HG03196 (cell line): ENCODE measurements around the gene LIMS3.
"Not testable (repeated sequence)": the region's sequence is repeated elsewhere in the genome, so short reads cannot be mapped to it uniquely, and the experiment has no call there.

ENCODE experiments used
- ATAC-seq: cut with Tn5 transposase; IDR thresholded peaks from one replicate; pipeline ENCODE4 v1.9.1; 2021; ENCODE audit not compliant: unreplicated experiment

Gene LIMS3

DNA sequence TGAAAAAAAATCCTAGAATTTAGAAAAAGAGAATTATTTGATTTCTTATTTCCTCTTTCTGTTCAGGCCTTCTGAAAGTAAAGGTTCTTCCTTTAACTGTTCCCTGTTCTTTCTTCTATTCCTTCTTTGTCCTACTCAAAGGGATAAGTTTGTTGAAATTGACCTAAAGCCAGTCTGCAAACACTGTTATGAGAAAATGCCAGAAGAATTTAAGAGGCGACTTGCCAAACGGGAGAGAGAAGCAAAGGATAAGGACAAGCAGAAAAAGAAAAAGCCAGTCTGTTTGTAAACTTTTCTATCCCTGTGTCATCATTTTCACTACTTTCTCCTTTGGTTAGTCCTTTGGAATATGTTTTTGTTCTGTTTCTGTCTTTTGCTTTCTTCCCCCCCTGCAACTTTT lies 26.0 kb downstream of the LIMS3 start:
- ATAC-seq = not testable (repeated sequence)

DNA sequence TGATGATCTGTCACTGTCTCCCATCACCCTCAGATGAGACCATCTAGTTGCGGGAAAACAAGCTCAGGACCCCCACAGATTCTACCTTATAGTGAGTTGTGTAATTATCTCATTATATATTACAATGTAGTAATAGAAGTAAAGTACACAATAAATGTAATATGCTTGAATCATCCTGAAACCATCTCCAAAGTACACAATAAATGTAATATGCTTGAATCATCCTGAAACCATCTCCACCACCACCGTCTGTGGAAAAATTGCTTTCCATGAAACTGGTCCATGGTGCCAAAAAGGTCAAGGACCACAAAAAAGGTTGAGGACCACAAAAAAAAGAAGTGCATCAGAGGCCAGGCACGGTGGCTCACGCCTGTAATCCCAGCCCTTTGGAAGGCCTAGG lies 29.3 kb downstream of the LIMS3 start:
- not testable (repeated sequence) for ATAC-seq

- not testable (repeated sequence) for ATAC-seq
Observed at GRCh38 chr2:109929222-109929621, 30.7 kb downstream of the LIMS3 start.

GRCh38 chr2:109936534-109936933 lies 38.0 kb downstream of the LIMS3 start:
- not testable (repeated sequence) for ATAC-seq

DNA sequence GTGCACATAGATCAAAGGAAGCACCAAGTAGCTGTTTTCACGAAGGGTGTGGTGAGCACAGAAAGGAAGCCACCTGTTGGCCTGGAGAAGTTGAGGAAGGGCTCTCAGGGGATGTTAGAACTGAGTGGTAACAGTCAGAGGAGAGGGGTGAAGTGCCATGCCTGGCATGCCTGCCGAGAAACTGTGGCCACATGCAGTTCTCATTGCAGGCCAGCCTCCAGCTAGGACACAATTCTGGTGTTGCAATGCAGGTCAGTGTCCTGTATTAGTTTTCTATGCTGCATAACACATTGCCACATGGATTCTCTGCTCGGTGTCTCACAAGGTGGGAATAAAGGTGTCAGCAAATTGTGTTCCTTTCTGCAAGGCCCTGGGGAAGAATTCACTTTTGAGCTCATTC lies 46.9 kb downstream of the LIMS3 start:
- not testable (repeated sequence) for ATAC-seq

DNA sequence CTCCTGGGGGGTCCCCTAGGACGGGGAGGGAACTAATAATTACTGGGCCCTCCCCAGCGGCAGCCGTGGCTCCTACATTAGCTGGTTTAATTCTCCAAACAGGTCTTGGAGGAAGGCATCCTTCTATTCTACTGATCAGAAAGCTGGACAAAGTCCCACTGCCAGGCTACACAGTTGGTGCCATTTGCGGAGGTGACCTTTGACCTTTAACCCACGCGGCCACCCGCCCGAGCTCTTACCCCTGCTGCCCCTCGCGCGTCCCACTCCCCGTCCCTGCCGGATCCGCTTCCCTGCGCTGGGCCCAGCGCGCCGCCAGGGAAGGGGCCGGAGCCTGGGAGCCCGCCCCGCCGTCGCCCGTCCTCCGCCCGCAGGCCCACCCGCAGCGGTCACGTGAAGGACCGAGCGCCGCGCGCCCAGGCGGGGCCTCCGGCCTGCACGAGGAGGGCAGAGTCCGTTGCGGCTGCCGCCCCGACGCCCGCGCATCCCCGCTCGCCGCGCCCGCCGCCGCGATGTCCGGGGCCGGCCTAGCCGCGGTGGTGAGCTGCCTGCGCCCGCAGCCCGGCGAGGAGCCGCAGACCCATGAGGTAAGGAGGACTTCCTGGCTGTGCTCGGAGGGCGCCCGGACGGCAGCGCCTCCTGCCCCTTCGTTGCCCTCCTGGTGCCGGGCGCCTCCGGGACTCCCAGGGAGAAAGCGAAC lies 48.9 kb downstream of the LIMS3 start:
- ATAC-seq = not testable (repeated sequence)

DNA sequence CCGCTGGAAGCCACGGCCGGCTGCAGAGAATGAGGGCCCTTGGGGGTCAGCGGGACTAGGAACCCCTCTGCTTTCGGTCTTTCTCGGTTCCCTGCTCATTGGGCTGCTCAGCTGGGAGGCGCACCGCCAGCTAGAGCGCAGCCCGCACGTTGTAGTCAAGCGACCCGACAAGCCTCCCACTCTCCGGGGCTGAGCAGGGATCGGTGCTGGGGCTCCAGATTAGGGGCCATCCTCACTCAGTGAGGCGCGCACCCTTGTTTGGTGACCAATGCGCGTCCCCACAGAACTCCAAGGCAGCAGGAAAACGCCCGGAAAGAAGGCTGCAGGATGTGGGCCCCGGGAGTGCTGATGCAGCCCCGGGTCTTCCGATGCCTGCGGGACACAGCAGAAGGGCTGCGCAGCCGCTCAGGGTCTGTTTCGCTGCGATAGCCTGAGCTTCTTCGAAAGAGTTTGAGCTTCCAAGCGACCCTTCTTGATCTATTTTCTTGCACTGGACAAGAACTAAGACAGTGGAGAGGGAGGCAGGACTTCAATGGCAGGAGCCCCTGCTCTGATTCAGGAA lies 49.6 kb downstream of the LIMS3 start:
- ATAC-seq = not testable (repeated sequence)

DNA sequence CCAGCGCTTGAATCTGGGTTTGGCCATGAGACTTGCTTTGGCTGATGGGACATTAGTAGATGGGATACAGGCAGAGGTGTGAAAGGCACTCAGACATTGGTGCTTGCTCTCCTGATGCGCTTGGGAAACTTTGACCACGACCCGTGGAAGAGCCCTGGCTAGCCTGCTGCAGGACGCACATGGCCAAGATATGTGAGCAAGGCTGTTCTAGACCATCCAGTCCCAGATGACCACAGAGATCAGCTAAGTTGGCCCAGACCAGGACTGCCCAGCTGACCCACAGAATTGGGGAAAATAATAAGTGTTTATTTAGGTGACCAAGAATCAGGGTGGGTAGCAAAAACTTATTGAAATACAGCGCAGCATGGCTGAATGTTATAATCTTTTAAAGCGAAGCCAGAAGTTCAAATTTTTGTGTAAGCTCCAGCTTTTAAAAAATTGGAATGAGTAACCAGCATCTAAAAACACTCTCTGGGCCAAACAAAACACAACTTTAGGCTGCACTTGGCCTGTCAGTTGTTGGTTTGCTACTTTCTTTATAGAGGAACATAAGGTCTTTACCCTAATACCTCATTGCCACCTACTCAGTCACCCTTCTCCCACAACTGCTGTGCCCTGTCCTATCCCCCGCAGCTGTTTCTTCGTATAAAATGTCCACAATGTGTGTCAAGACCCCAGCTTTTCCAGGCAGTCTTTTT lies 51.8 kb downstream of the LIMS3 start:
- ATAC-seq = not testable (repeated sequence)

- ATAC-seq = not testable (repeated sequence)
Observed at GRCh38 chr2:109963942-109964341, 65.5 kb downstream of the LIMS3 start.

GRCh38 chr2:109965482-109965881 lies 67.0 kb downstream of the LIMS3 start:
- not testable (repeated sequence) for ATAC-seq

DNA sequence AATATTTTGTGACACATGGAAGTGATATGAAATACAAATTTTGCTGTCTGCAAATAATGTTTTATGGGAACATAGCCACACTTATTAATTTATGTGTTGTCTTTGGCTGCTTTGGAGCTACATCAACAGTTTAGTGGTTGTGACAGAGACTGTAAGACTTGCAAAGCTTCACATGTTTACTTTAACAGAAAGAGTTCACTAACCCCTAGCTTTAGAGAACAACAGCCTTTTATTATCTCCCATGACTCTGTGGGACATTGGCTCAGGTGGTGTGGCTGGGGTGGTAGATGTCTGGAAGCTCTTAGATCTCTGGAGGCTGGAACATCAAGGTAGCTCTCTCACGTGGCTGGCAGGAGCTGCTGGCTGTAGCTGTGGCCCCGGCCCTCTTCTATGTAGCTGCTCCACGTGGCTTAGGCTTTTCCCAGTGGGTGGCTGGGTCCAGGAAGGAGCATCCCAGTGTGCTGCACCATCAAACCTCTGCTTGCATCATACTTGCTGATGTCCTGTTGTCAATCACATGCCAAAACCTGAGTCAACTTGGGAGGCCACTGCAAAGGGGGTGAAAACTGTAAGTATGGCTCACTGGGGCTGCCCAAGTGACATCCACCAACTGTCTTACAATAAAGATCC lies 67.7 kb downstream of the LIMS3 start:
- not testable (repeated sequence) for ATAC-seq

DNA sequence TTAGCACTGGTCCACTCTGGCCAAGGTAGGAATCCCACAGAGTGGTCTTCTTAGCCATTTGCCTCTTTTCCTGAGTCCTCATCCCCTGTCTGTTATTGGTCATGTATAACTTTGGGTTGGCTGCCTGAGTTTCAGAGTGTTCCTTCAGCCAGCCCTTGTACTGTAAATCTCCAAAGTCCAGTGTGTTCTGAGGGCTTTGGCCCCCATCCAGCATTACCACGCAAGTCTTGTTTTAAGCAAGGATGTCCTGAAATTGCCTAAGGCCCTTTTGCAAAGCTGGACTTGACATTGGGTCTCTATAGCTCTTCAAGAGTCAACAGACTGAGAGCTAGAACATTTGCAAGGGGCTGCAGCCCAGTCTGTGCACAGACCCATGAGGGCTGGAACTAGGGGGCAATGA lies 68.4 kb downstream of the LIMS3 start:
- ATAC-seq = not testable (repeated sequence)

- not testable (repeated sequence) for ATAC-seq
Observed at GRCh38 chr2:109969864-109970263, 71.4 kb downstream of the LIMS3 start.

DNA sequence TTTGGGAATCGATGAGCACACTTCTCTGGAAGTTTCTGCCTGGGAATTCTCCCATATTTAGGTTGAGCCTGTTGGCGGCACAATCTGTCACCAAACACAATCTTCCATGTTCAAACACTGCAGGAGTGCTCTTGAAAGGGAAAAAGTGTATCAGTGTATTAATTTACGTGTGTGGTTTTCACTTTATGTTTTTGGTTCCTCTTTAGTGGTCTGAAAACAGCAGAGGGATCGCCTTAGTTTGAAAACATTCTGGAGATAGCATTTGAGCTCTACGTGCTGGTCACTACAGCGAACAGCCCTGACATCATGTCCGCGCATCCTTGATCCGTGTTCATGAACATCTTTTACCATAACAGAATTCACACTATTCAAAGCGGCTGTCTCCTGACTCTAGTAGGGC lies 73.2 kb downstream of the LIMS3 start:
- not testable (repeated sequence) for ATAC-seq
